GM12801 (cell line): ENCODE measurements around the gene GBP3.

Source experiments
- CTCF ChIP-seq: IDR thresholded peaks from one replicate; pipeline ENCODE4 v1.5.1; 2011; ENCODE audit warnings: control low read depth; ENCODE audit not compliant: insufficient read length; ENCODE audit errors: extremely low read depth

Gene GBP3

GRCh38 chr1:89043940-89044339, 21.3 kb upstream of the GBP3 start:
- no peak for TF ChIP-seq CTCF

- no peak for TF ChIP-seq CTCF
Observed at GRCh38 chr1:89042491-89042890, 19.8 kb upstream of the GBP3 start.

- TF ChIP-seq CTCF = no peak
Observed at GRCh38 chr1:89041721-89042120, 19.1 kb upstream of the GBP3 start.

- TF ChIP-seq CTCF = no peak
Observed at GRCh38 chr1:89041119-89041641, 18.5 kb upstream of the GBP3 start.

GRCh38 chr1:89040315-89040626, 17.6 kb upstream of the GBP3 start:
- TF ChIP-seq CTCF = no peak

- TF ChIP-seq CTCF = no peak
Observed at GRCh38 chr1:89037186-89037585, 14.5 kb upstream of the GBP3 start.

- TF ChIP-seq CTCF = no peak
Observed at GRCh38 chr1:89035080-89035479, 12.4 kb upstream of the GBP3 start.

GRCh38 chr1:89025928-89026327, 3.3 kb upstream of the GBP3 start:
- TF ChIP-seq CTCF = no peak
